KOPT-K1 (cell line): ENCODE data around the gene SULT1A1.
"Not testable (repeated sequence)": the region's sequence is repeated elsewhere in the genome, so short reads cannot be mapped to it uniquely, and the experiment has no call there.

Source experiments
- H3K27ac ChIP-seq: fragments of 200-600 bp; sonication (generic); 2 replicates; pipeline ENCODE4 v1.5.1; 2016; ENCODE audit warnings: antibody characterized with exemption, mild to moderate bottlenecking, low read depth, low read length; ENCODE audit not compliant: poor library complexity, severe bottlenecking
- H3K36me3 ChIP-seq: fragments of 200-600 bp; sonication (generic); 2 replicates; pipeline ENCODE4 v1.5.1; 2017; ENCODE audit warnings: antibody characterized with exemption, mild to moderate bottlenecking, low read length, moderate library complexity; ENCODE audit not compliant: insufficient read depth
- H3K9me3 ChIP-seq: fragments of 200-600 bp; sonication (generic); 2 replicates; pipeline ENCODE4 v1.5.1; 2017; ENCODE audit warnings: antibody characterized with exemption, low read length, mild to moderate bottlenecking; ENCODE audit not compliant: insufficient read depth, poor library complexity, severe bottlenecking

Gene SULT1A1

DNA sequence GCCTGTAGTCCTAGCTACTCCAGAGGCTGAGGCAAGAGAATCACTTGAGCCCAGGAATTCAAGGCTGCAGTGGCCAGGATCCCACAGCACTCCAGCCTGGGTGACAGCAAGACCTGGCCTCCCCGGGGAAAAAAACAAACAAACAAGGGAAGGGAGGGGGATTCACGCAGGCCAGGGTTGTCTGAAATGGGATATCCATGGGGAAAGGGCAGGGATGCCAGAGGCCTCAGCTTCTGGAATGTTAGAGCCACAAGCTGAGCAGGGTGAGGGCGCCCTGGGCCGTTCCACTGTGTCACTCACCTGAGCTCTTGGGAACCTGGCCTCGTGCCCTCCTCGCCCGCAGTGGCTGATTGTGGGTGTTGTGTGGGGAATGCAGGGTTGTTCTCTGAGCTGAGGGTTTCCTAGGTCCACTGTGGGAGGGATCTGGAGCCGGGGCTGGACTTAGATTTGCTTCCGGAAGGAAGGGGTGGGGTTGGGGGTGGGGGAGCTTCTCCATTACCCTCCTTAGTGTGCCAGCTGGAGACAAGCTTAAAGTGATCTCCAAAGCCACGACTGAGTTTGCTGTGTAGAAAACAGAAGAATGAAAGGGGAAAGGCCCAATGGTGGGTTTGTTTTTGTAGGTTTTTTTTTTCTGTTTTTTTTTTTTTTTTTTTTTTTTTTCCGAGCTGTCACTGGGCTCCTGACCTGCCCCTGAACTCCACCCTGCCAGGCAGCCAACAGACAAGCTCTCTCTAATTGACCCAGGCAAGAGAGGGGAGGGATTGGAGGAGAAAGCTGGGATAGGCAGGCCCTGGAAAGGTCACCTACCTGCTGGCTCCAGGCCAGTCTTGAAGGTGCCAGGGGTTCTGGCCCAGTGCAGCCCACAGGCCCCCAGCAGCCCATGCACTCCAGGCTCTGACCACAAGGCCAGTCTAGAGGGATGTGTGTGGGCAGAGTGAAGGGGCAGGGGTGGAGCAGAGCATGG, at the start of gene SULT1A1:
Gene SULT1A1 (minus strand): TSS at position 414 of the 964 bp plus-strand sequence. CDS start 1,189 bp downstream, outside the sequence.
- Histone ChIP-seq H3K36me3 (no peaks in the 10 kb centered on the region; the same call in 1 of the 2 replicates), H3K27ac (no peak within 1 kb of the TSS), H3K9me3 (no peaks in the 10 kb centered on the region)

DNA sequence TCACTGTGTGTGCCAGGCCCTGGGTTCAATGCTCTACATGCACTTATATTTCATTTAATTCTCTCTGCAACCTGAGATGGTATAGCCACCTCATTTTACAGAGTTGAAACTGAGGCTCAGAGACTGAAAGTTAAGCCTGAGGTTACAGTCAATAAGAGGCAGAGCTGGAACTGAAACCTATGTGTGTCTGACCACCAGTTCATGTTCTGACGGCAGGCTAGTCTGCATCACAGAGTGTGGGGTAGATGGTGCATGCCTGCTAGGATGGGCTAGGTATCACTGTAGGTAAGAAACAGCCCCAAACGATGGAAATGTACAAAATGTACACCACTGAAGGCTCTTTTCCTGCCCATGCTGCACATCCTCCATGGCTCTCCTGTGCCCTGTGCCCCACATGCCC, 30.1 kb upstream of the SULT1A1 start:
- H3K9me3 ChIP-seq, H3K27ac ChIP-seq, H3K36me3 ChIP-seq: not testable (repeated sequence)

DNA sequence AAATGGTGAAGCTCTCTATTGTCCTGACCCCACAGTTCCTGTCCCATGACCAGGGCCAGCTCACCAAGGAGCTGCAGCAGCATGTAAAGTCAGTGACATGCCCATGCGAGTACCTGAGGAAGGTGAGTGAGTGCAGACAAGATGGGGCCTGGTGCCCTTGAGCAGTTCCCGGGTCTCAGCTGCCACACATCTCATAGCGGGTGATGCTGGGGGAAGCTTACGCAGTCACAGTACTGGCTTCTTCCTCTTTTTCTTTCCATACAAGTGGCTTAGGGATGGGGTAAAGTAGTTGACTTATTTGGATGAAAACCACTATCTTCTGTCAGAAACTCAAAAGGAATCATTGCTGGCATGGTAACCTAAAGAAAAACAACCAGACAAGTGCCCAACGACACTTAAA, 28.5 kb upstream of the SULT1A1 start:
- not testable (repeated sequence) for H3K27ac ChIP-seq, H3K36me3 ChIP-seq, H3K9me3 ChIP-seq

DNA sequence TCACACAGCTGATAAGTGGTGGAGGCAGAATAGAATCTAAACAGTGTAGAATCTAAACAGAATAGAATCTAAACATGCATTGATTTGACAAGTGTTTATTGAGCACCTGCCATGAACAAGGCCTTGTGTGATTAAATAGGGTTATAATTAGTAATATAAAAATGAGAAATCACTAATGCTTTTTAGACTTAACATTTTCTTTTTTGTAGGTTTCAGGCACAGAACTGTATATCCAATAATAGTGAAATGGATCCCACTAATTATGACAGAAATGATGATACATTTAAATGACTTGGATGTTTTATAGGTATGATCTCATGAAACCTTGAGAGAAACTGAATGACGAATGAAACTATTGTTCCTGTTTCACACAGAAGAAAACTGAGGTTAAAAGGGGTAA, 27.9 kb upstream of the SULT1A1 start, which contains the start of gene NPIPB8:
Gene NPIPB8 (plus strand): TSS at position 301 of the 400 bp plus-strand sequence. CDS start 296 bp downstream, outside the sequence.
- not testable (repeated sequence) for H3K27ac ChIP-seq

DNA sequence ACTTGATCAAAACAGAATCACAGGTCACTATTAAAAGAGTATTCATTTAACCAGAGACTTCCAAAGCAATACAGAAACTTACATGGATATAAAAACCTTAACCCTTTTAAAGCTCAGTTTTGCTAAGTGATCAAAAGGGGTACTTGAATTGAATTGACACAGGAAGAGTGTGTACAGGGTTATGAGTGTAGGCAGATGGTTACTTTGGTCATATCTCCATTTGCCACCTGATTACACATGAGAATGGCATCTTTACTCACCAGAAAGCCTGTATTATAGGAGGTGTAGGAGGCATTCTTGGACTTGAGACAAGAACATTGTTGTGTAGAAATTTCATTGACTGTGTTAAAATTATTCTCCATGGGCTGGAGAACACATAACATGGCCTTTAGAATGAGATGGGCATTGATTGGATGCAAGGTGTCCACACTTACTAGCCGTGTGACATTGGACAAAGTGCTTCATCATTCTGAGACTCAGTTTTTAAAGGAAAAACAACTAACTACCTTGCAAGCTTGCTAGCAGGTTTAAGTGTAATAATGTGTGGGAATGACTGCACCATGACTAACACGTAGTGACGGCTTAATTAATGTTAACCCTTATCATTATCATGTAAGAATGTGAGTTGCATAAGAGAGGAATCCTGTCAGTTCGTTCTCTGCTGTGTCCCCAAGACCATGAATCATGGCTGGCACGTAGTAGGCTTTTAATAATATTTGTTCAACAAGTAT, 26.4 kb upstream of the SULT1A1 start:
- H3K36me3 ChIP-seq, H3K9me3 ChIP-seq, H3K27ac ChIP-seq: not testable (repeated sequence)

More for the DNA sequence above, 27.9 kb upstream of the SULT1A1 start, which contains the start of gene NPIPB8:
- H3K36me3 ChIP-seq, H3K9me3 ChIP-seq: not testable (repeated sequence)

DNA sequence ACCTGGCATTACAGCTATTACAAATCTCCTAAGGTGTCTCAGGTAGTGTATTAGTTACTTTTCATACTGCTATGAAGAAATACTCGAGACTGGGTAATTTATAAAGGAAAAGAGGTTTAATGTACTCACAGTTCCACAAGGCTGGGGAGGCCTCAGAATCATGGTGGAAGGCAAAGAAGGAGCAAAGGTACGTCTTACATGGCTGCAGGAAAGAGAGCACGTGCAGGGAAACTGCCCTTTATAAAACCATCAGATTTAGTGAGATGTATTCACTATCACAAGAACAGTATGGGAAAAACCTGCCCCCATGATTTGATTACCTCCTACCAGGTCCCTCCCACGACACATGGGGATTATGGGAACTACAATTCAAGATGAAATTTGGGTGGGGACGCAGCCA, 21.1 kb upstream of the SULT1A1 start:
- H3K9me3 ChIP-seq, H3K27ac ChIP-seq, H3K36me3 ChIP-seq: not testable (repeated sequence)

DNA sequence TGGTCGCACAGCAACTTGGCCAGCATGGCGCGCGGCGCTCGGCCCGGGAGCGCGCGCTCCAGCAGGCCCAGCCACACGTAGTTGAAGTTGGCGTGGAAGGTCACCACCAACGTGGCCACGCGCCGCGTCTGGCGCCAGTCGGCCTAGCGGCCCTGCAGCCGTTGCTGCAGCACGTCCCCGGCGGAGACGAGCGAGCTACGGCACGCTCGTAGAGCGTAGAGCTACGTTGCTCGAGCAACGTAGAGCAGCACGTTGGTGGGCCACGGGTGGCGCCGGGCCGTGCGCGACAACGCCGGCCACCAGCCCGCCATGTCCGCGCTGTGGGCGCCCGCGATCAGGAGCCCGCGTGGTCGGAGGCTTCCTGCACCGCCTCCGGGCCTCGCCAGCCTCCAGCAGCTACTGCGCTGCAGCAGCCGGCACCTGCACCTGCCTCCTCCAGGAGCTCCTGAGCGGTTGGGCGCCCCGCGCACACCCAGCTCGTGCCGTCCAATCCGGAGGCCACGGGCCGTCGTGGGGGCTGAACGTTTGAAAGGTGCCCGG, 13.4 kb upstream of the SULT1A1 start:
- H3K9me3 ChIP-seq, result no peaks in the 10 kb centered on the region
- H3K36me3 ChIP-seq, result peaks cover 17% of the 10 kb centered on the region; the same call in 1 of the 2 replicates
- peak overlapping the region; percentile 78 for H3K27ac ChIP-seq

DNA sequence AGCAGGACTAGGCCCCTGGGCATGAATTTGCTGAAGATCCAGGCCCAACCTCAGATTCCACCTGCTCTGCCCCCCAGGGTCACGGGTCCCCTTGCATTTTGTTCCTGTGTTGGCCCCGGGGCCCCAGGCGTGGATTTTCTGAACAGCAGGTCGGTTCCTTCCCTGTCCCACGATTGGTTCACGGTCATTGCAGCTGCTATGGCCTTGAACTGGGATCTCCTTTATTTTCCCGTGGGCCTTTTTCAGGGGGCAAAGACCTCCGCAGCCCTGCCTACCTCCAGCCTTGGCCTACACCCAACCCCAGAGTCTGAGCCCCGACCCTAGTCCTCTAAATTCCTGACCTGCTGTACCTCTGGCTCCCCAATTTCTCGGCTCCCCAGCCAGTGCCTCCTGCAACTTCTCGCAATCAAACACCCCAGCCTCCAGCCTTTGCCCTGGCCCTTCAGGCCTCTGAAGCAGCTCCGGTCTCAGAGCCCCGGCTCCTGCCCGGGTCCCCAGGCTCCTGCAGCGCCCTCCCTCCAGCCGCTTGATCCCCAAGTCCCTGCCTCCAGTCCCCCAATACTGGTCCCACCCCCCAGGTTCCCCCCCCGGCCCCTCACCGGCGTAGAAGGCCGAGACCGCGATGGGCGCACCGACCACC, 12.8 kb upstream of the SULT1A1 start:
- Histone ChIP-seq H3K36me3 (peaks cover 23% of the 10 kb centered on the region; the same call in 1 of the 2 replicates), H3K27ac (peak overlapping the region; percentile 78)
- not testable (repeated sequence) for H3K9me3 ChIP-seq

DNA sequence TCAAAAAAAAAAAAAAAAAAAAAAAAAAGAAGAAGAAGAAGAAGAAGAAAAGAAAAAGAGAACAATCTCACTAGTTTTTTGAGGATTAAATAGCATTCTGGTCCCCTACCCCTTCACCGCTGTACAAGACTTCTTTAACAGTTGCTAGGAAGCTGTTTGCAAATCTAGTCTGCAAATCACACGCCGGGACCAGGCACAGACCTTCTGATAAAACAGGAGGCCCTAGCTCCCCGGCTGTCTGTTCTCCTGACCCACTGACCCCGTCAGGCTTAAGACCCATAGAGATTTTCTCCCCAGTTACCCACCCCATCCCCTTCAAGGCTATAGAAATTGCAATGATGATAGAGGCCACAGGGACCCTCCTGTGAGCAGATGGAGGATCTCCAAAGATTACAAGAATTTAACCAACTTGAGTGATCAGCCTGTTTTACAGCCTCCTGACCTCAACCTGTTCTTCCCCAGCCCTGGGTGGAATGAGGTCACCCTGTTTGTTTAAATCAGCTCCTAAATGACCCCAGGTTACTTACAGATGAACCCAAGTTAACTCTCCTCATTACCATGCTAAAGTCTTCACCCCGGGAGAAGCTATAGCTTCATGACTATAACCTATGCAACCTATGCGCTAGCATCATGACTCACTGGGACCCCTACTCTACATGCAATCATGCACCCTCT, 11.8 kb upstream of the SULT1A1 start:
- H3K9me3 ChIP-seq, result no peaks in the 10 kb centered on the region
- no peak overlapping the region for H3K27ac ChIP-seq
- H3K36me3 ChIP-seq, result peaks cover 23% of the 10 kb centered on the region; the same call in 1 of the 2 replicates

DNA sequence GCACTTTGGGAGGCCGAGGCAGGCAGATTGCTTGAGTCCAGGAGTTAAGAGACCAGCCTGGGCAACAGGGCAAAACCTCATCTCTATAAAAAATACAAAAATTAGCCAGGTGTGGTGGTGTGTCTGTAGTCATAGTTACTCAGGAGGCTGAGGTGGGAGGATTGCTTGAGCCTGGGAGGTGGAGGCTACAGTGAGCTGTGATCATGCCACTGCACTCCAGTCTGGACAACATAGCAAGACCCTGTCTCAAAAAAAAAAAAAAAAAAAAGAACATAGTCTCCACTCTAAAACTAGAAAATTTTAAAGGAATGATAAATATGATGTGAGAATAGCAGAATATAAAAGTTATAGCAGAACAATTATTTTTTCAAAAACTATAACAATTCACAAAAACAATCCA, 10.5 kb upstream of the SULT1A1 start:
- not testable (repeated sequence) for H3K9me3 ChIP-seq, H3K27ac ChIP-seq
- peaks cover 23% of the 10 kb centered on the region; the same call in 1 of the 2 replicates for H3K36me3 ChIP-seq

DNA sequence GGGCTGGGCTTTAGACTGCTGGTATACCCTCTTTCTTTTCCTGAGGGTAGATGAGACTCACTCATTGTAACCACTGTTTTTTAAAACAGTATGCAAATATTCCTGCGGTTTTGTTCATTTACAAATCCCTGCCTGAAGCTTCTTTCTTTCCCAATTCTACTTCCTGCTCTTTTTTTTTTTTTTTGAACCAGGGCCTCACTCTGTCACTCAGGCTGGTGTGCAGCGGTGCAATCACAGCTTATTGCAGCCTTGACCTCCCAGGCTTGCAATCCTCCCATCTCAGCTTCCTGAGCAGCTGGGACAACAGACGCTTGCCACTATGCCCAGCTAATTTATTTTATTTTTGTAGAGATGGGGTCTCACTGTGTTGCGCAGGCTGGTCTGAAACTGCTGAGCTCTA, 8.0 kb upstream of the SULT1A1 start:
- no peak overlapping the region for H3K27ac ChIP-seq
- no peaks in the 10 kb centered on the region for H3K9me3 ChIP-seq
- peaks cover 23% of the 10 kb centered on the region; the same call in 1 of the 2 replicates for H3K36me3 ChIP-seq

DNA sequence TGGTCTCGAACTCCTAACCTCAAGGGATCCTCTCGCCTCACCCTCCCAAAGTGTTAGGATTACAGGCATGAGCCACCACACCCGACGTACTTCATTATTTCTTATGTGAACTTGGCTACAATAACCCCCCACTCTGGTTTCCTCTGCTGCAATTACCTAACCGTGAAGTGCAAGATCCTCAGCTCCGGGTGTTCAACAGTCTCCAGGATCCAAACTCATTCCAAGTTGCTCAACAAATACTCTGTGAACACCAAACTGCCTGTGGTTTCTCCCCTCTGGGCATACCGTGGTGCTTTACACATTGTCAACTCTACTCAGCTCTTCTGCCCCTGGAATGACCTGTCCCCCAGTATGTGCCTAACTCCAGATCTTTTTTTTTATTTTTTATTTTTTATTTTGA, 6.8 kb upstream of the SULT1A1 start:
- H3K27ac ChIP-seq, result no peak overlapping the region
- H3K9me3 ChIP-seq, result no peaks in the 10 kb centered on the region
- peaks cover 23% of the 10 kb centered on the region; the same call in 1 of the 2 replicates for H3K36me3 ChIP-seq

DNA sequence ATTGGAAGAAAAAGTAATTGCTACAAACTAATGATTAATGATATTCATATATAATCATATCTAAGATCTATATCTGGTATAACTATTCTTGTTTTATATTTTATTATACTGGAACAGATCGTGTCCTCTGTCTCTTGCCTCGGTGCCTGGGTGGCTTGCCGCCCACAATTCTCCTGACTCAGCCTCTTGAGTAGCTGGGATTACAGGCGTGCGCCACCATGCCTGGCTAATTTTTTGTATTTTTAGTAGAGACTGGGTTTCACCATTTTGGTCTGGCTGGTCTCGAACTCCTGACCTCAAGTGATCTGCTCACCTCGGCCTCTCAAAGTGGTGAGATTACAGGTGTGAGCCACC, 6.4 kb upstream of the SULT1A1 start:
- H3K36me3 ChIP-seq, result peaks cover 23% of the 10 kb centered on the region; the same call in 1 of the 2 replicates
- not testable (repeated sequence) for H3K9me3 ChIP-seq, H3K27ac ChIP-seq

DNA sequence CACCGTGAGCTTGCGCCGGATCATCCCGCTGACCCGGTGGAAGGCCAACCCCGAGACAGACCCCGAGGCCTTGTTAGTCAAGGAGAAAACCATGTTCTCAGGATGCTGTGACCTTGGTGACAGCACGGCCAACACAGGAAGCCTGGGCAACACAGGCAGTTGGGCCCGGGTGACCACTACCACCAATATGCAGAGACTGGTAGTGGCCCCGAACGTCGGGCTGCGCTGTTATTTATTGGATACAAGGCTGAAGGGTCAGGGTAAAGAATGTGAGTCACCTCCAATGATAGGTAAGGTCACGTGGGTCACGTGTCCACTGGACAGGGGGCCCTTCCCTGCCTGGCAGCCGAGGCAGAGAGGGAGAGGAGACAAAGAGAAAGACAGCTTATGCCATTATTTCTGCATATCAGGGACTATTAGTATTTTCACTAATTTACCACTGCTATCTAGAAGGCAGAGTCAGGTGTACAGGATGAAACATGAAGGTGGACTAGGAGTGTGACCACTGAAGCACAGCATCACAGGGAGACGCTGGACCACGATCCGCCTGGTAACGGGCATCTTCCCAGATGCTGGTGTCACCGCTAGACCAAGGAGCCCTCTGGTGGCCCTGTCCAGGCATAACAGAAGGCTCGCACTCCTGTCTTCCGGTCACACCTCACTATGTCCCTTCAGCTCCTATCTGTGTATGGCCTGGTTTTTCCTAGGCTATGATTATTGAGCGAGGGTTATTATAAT, 5.8 kb upstream of the SULT1A1 start:
- H3K9me3 ChIP-seq, H3K27ac ChIP-seq: not testable (repeated sequence)
- peaks cover 17% of the 10 kb centered on the region; the same call in 1 of the 2 replicates for H3K36me3 ChIP-seq
